Thyroid gland (tissue), 4 donors: Measurements from ENCODE around the gene FAM83B.

Source experiments
- CTCF ChIP-seq, 6 experiments: fragments of 200-600 bp in 3 of 6; fragments of 450-650 bp in 3 of 6; sonication (generic) in 3 of 6; IDR thresholded peaks; one replicate each; pipeline ENCODE4 v1.5.1; 2016 to 2019; ENCODE audit warnings: antibody characterized with exemption in 6 of 6, mild to moderate bottlenecking in 2 of 6, inconsistent platforms in 1 of 6, moderate library complexity in 1 of 6
- POLR2A ChIP-seq, 2 donors: fragments of 450-650 bp; IDR thresholded peaks; one replicate each; pipeline ENCODE4 v1.6.1; 2017; ENCODE audit warnings: antibody characterized with exemption in 2 of 2, mild to moderate bottlenecking in 2 of 2, moderate library complexity in 1 of 2

GRCh38 chr6:54810147-54810546, 36.4 kb upstream of the FAM83B start:
- TF ChIP-seq CTCF (IDR thresholded peaks at IDR 0.05) = no peak
- TF ChIP-seq POLR2A (IDR thresholded peaks at IDR 0.05) = no peak
